Retina (tissue), 1 donor: Measurements from ENCODE around the gene AKAP8L.
"Not testable (repeated sequence)": the region's sequence is repeated elsewhere in the genome, so short reads cannot be mapped to it uniquely, and the experiment has no call there.

Experiments used
- DNase-seq: peaks from one replicate; pipeline ENCODE4 v3.0.0-alpha.2; 2016

Gene AKAP8L

GRCh38 chr19:15412832-15413231, 6.0 kb downstream of the AKAP8L start:
- DNase-seq = no peak

DNA sequence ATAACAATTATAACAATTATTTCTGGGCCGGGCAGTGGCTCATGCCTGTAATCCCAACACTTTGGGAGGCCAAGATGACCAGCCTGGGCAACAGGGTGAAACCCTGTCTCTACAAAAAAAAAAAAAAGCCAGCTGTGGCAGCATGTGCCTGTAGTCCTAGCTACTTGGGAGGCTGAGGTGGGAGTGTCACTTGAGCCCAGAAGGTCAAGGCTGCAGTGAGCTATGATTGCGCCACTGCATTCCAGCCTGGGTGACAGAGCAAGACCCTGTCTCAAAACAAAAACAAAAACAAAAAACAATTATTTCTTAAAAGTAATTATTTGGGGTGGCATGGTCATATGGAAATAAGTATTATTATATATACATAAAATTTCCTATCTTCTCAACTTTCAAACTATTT, 7.4 kb downstream of the AKAP8L start:
- not testable (repeated sequence) for DNase-seq

DNA sequence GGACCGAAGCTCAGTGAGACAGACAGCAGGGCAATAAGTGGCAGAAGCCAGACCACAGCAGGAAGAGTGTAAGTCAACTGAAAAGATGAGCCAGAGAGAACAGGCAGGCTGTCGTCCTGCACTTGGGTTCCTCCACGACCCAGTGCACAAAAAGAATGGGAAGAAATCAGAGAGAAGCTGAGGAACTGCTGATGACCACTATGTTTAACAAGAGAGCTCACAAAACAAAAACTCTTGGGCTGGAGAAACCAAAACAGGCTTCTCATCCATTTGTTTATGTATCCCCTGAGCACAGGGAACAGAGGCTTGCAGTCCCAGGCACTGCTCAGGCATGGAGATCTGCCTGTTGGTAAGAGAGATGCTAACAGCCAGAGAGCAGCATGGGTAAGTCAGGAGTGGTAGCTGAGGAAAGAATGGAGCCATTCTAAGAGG, 14.0 kb downstream of the AKAP8L start:
- DNase-seq = peak; percentile 64

GRCh38 chr19:15404097-15404779, 14.6 kb downstream of the AKAP8L start:
- no peak for DNase-seq

- no peak for DNase-seq
Observed at GRCh38 chr19:15403151-15403531, 15.6 kb downstream of the AKAP8L start.

DNA sequence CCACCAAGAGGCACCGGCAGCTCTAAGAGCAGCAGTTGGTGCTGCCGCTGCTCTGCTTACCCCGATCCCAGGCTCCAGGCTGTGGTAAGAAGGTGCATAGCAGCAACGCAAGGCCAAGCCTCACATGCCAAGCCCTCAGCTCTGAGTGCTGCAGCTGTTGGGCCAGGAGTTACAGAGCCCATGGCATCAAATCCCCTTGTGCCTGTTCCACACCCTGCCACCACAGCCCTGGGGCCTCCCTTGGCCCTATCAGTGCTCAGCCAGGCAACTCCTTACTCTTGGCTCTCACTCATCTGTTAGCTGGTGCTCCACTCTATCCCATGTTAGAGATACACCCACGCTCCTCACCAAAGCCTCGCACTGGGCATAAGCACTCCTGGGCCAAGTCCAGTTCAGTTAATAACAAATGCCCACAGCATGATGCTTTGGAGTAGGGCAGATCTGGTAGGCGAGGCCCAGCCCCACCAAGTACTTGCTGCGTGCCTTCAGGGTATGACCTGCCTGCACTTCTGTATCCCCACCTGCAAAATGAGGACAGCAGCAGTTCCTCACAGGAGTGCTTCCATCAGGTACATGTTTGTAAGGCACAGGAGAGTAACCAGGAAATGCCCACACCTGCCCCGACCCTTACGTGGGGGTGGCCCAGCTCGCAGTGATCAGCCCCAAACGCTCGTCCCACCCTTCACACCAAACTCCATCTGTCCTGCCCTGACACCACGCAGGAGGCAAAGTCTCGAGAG, 16.2 kb downstream of the AKAP8L start:
- DNase-seq = no peak

DNA sequence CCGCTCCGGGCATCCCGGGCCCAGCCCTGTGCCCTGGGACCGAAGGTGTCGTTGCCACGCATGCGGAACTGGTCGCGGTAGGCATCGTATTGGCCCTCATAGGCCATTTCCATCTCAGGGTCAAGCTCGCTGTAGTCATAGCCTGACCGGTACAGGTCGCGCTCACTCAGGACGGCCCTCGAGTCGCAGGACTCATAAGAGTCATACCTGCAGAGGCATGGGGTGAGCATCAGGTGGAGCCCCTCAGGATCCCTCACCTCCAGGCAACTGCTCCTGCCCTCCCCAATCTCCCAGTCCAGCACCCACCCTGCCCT, 17.4 kb downstream of the AKAP8L start:
- DNase-seq = no peak

- DNase-seq = no peak
Observed at GRCh38 chr19:15400521-15401396, 18.0 kb downstream of the AKAP8L start.

DNA sequence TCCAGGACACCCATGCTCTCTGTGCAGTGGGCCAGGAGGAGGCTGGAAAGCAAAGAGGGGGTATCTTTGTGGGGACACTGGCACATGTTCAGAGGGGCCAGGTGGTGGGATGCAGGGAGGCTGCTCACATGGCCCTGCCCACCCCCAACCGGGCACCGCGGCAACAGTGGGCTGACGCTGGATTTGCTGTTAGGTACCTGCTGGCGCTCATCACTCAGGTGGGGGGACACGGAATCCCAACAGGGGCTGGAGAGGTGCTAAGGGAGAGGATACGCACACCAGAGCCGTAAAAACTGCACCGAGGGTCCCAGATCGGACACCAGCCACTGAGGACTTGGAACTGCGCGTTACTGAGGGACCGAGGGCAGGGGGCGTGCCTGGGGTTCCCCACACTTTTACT, 19.2 kb downstream of the AKAP8L start:
- DNase-seq = no peak

DNA sequence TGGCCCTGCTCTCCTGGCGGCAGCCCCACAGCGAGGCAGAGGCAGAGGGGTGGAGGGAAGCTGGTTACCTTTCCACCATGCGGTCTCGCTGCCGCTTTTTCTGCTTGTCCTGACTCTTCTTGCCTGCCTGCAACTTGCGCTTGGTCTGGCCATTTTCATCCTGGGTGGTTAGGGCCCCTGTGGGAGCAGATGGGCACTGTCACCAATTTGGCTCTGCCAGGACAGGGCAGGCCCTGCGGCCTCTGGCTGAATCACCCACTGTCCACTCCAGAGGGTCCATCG, 19.6 kb downstream of the AKAP8L start:
- no peak for DNase-seq

- no peak for DNase-seq
Observed at GRCh38 chr19:15398501-15399233, 20.1 kb downstream of the AKAP8L start.

GRCh38 chr19:15397782-15398181, 21.0 kb downstream of the AKAP8L start:
- DNase-seq = no peak

GRCh38 chr19:15397236-15397635, 21.6 kb downstream of the AKAP8L start:
- no peak for DNase-seq

DNA sequence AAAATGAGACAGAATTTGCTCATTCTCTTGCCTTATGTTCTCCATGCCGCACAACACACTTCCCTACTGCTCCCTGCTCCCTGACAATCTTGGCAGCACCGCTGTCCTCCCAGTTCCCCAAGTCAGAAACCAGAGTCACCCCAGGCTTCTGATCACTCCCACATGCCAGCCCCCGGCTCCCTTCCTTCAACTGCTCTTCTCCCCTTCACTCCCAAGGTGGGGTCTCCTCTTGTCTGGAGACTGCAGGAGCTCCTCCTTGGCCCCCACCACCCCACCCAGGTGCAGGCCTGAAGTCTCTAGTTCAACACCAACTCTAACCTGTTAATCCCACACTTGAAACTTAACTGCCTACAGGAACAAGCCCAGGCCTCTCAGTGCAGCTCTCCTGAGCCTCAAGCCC, 22.4 kb downstream of the AKAP8L start:
- DNase-seq = no peak

- not testable (repeated sequence) for DNase-seq
Observed at GRCh38 chr19:15395251-15395650, 23.5 kb downstream of the AKAP8L start.

DNA sequence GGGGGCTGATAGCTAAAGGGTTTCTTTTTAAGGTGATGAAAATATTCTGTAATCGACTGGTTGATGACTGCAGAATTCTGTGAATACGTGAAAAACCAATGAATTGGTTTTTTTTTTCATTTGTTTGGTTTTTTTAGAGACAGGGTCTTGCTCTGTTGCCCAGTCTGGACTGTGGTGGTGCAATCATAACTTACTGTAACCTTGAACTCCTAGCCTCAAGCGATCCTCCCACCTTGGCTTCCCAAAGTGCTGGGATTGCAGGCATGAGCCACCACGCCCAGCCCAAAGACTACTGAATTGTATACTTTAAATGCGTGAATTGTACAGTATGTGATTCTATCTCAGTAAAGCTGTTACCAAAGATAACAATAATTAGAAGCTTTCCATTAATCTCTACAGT, 24.4 kb downstream of the AKAP8L start:
- DNase-seq = no peak

GRCh38 chr19:15393963-15394362, 24.8 kb downstream of the AKAP8L start:
- no peak for DNase-seq

DNA sequence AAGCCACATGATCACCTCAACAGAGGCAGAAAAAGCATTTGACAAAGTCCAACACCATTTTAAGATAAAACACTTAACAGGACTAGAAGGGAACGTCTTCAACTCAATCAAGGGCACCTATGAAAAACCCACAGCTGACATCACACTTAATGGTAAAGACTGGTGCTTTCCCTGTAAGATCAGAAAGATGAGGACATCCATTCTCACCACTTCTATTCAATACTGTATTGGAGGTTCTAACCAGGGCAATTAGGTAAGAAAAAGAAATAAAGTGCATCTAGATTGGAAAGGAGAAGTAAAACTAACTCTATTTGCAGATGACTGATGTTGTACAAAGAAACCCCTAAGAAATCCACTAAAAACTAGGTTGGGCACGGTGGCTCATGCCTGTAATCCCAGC, 28.0 kb downstream of the AKAP8L start:
- no peak for DNase-seq

DNA sequence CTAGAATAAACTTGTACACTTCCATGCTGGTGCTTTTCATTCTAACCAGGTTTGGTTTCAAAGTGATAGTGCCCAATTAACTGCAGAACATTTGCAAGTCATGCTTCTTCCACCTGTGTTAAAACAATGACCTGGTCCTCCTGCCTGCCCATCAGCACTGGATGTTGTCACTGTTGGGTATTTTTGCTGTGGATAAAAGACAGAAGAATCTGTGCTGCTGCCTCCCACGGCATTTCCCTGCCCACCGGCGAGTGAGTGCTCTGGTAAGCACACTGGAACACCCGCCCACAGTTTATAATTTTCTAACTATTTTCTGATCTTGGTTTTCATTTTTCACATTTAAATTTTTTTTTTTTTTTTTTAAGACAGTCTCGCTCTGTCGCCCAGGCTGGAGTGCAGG, 36.9 kb downstream of the AKAP8L start:
- DNase-seq = no peak

GRCh38 chr19:15381429-15381828, 37.4 kb downstream of the AKAP8L start:
- DNase-seq = no peak

DNA sequence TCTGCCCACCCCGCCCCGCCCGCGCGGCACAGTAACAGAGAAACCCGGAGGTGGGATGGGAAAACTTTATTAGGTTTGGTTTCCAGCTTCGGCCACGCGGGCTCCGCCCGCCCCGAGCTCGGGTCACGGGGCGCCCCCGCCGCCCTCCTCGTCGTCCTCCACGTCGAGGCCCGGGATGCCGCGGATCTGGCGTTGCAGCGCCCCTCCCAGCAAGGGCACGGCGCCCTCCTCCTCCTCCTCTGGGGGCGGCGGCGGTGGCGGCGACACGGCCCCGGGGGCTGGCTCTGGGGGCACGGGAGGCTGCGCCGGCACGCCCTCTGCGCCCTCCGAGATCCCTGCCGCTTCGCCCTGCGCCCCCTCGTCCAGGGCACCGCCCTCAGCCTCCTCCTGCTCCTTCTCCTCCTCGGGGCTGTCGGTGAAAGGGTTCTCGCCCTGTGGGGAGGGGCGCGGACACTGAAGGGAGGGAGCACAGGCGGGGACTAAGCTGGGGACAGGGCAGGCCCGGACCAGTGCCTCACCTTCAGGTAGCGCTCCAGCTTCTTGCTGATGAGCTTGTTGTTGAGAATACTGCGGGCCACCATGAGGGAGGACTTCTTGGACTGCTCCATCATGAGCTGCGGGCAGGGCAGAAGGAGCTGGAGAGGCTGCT, 38.7 kb downstream of the AKAP8L start:
- no peak for DNase-seq

GRCh38 chr19:15379083-15379998, 39.4 kb downstream of the AKAP8L start, which contains the start of gene AKAP8:
Gene AKAP8, minus strand, starts transcription at chr19:15379787. Its CDS starts 56 bp downstream, at chr19:15379731.
- peak; percentile 100 for DNase-seq
